GM18867 (cell line): Measurements from ENCODE around the gene BICDL1.

Experiments used
- ATAC-seq: cut with Tn5 transposase; IDR thresholded peaks from one replicate; pipeline ENCODE4 v1.9.1; 2021; ENCODE audit warnings: mild to moderate bottlenecking, moderate library complexity; ENCODE audit not compliant: unreplicated experiment

BICDL1 gene

GRCh38 chr12:120098756-120099470, 109.9 kb downstream of the BICDL1 start:
- no peak for ATAC-seq

GRCh38 chr12:120099738-120100137, 110.7 kb downstream of the BICDL1 start:
- no peak for ATAC-seq

- no peak for ATAC-seq
Observed at GRCh38 chr12:120100630-120101029, 111.6 kb downstream of the BICDL1 start.

- no peak for ATAC-seq
Observed at GRCh38 chr12:120101182-120101581, 112.1 kb downstream of the BICDL1 start.

- ATAC-seq = no peak
Observed at GRCh38 chr12:120101617-120102016, 112.6 kb downstream of the BICDL1 start.

GRCh38 chr12:120102189-120103043, 113.4 kb downstream of the BICDL1 start:
- no peak for ATAC-seq

- ATAC-seq = no peak
Observed at GRCh38 chr12:120103044-120103338, 114.0 kb downstream of the BICDL1 start.

GRCh38 chr12:120103371-120103770, 114.3 kb downstream of the BICDL1 start:
- no peak for ATAC-seq

- no peak for ATAC-seq
Observed at GRCh38 chr12:120106151-120106550, 117.1 kb downstream of the BICDL1 start.

GRCh38 chr12:120109570-120110267, 120.7 kb downstream of the BICDL1 start:
- no peak for ATAC-seq

- peak; percentile 66 for ATAC-seq
Observed at GRCh38 chr12:120110550-120111501, 121.8 kb downstream of the BICDL1 start.

- no peak for ATAC-seq
Observed at GRCh38 chr12:120115066-120115465, 126.0 kb downstream of the BICDL1 start.

- ATAC-seq = peak; percentile 2
Observed at GRCh38 chr12:120115692-120116440, 126.8 kb downstream of the BICDL1 start.

GRCh38 chr12:120116441-120116791, 127.4 kb downstream of the BICDL1 start, which contains the start of gene RAB35:
Gene RAB35 (minus strand): TSS chr12:120116753. CDS start chr12:120116650, 103 bp downstream.
- no peak for ATAC-seq

- peak; percentile 48 for ATAC-seq
Observed at GRCh38 chr12:120116792-120117651, 128.0 kb downstream of the BICDL1 start.

GRCh38 chr12:120117961-120118320, 128.9 kb downstream of the BICDL1 start:
- ATAC-seq = no peak

- no peak for ATAC-seq
Observed at GRCh38 chr12:120118321-120119061, 129.5 kb downstream of the BICDL1 start.

GRCh38 chr12:120119271-120119973, 130.4 kb downstream of the BICDL1 start:
- ATAC-seq = peak; percentile 18
